Duodenal mucosa (tissue), 2 donors: ENCODE measurements around the gene GRID2.

Source experiments
- H3K27ac ChIP-seq: one replicate; pipeline ENCODE4 v1.7.0; 2013; ENCODE audit warnings: low read depth, low read length
- H3K27me3 ChIP-seq, 2 donors: one replicate each; pipeline ENCODE4 v1.7.0; 2013; ENCODE audit warnings: low read length in 2 of 2, control low read depth in 1 of 2; ENCODE audit not compliant: insufficient read depth in 2 of 2, control insufficient read depth in 1 of 2
- H3K36me3 ChIP-seq, 2 donors: one replicate each; pipeline ENCODE4 v1.7.0; 2013; ENCODE audit warnings: low read length in 2 of 2, control low read depth in 1 of 2; ENCODE audit not compliant: insufficient read depth in 2 of 2, control insufficient read depth in 1 of 2
- H3K4me1 ChIP-seq, 2 donors: one replicate each; pipeline ENCODE4 v1.7.0; 2013; ENCODE audit warnings: low read length in 2 of 2, control low read depth in 1 of 2; ENCODE audit not compliant: insufficient read depth in 2 of 2, control insufficient read depth in 1 of 2
- H3K4me3 ChIP-seq, 2 donors: one replicate each; pipeline ENCODE4 v1.7.0; 2013; ENCODE audit warnings: low read length in 2 of 2, low read depth in 1 of 2
- H3K9ac ChIP-seq, 2 donors: one replicate each; pipeline ENCODE4 v1.7.0; 2013; ENCODE audit warnings: low read length in 2 of 2, low read depth in 1 of 2
- H3K9me3 ChIP-seq, 2 donors: one replicate each; pipeline ENCODE4 v1.7.0; 2013; ENCODE audit warnings: low read length in 2 of 2, control low read depth in 1 of 2; ENCODE audit not compliant: control insufficient read depth in 1 of 2

The GRID2 gene

GRCh38 chr4:93777081-93777460 lies 1473.3 kb downstream of the GRID2 start:
- no peak overlapping the region for H3K9ac ChIP-seq
- H3K27me3 ChIP-seq = no peaks in the 10 kb centered on the region
- H3K4me1 ChIP-seq = no peaks in the 10 kb centered on the region
- no peak overlapping the region for H3K4me3 ChIP-seq
- H3K9me3 ChIP-seq = no peaks in the 10 kb centered on the region
- no peak overlapping the region for H3K27ac ChIP-seq
- H3K36me3 ChIP-seq = no peaks in the 10 kb centered on the region

- Histone ChIP-seq H3K9ac (no peak overlapping the region), H3K4me1 (no peaks in the 10 kb centered on the region), H3K36me3 (no peaks in the 10 kb centered on the region), H3K27ac (no peak overlapping the region), H3K27me3 (no peaks in the 10 kb centered on the region), H3K9me3 (no peaks in the 10 kb centered on the region), H3K4me3 (no peak overlapping the region)
Observed at GRCh38 chr4:93779228-93779627, 1475.5 kb downstream of the GRID2 start.

- H3K4me1 ChIP-seq = no peaks in the 10 kb centered on the region
- no peak overlapping the region for H3K4me3 ChIP-seq
- no peaks in the 10 kb centered on the region for H3K36me3 ChIP-seq
- no peaks in the 10 kb centered on the region for H3K9me3 ChIP-seq
- H3K27ac ChIP-seq = no peak overlapping the region
- H3K27me3 ChIP-seq = no peaks in the 10 kb centered on the region
- H3K9ac ChIP-seq = no peak overlapping the region
Observed at GRCh38 chr4:93780080-93780479, 1476.3 kb downstream of the GRID2 start.

GRCh38 chr4:93781198-93781597 lies 1477.4 kb downstream of the GRID2 start:
- no peaks in the 10 kb centered on the region for H3K4me1 ChIP-seq
- H3K27me3 ChIP-seq = no peaks in the 10 kb centered on the region
- H3K27ac ChIP-seq = no peak overlapping the region
- no peaks in the 10 kb centered on the region for H3K9me3 ChIP-seq
- H3K9ac ChIP-seq = no peak overlapping the region
- no peaks in the 10 kb centered on the region for H3K36me3 ChIP-seq
- H3K4me3 ChIP-seq = no peak overlapping the region

GRCh38 chr4:93786149-93786548 lies 1482.4 kb downstream of the GRID2 start:
- H3K27ac ChIP-seq = no peak overlapping the region
- H3K36me3 ChIP-seq = no peaks in the 10 kb centered on the region
- no peak overlapping the region for H3K4me3 ChIP-seq
- H3K27me3 ChIP-seq = no peaks in the 10 kb centered on the region
- H3K4me1 ChIP-seq = no peaks in the 10 kb centered on the region
- no peaks in the 10 kb centered on the region for H3K9me3 ChIP-seq
- H3K9ac ChIP-seq = no peak overlapping the region

- Histone ChIP-seq H3K4me3 (no peak overlapping the region), H3K27me3 (no peaks in the 10 kb centered on the region), H3K27ac (no peak overlapping the region), H3K9ac (no peak overlapping the region), H3K36me3 (no peaks in the 10 kb centered on the region), H3K4me1 (no peaks in the 10 kb centered on the region), H3K9me3 (no peaks in the 10 kb centered on the region)
Observed at GRCh38 chr4:93788712-93789111, 1484.9 kb downstream of the GRID2 start.

- Histone ChIP-seq H3K27me3 (no peaks in the 10 kb centered on the region), H3K9ac (no peak overlapping the region), H3K4me1 (no peaks in the 10 kb centered on the region), H3K9me3 (no peaks in the 10 kb centered on the region), H3K36me3 (no peaks in the 10 kb centered on the region), H3K4me3 (no peak overlapping the region), H3K27ac (no peak overlapping the region)
Observed at GRCh38 chr4:93791570-93792195, 1487.9 kb downstream of the GRID2 start.

GRCh38 chr4:93802045-93802444 lies 1498.3 kb downstream of the GRID2 start:
- Histone ChIP-seq H3K4me1 (no peaks in the 10 kb centered on the region), H3K27ac (no peak overlapping the region), H3K4me3 (no peak overlapping the region), H3K9ac (no peak overlapping the region), H3K9me3 (no peaks in the 10 kb centered on the region), H3K27me3 (no peaks in the 10 kb centered on the region), H3K36me3 (no peaks in the 10 kb centered on the region)

- no peaks in the 10 kb centered on the region for H3K9me3 ChIP-seq
- no peak overlapping the region for H3K4me3 ChIP-seq
- peaks cover 7 to 8% of the 10 kb centered on the region in 2 donors for H3K4me1 ChIP-seq
- H3K36me3 ChIP-seq = no peaks in the 10 kb centered on the region
- H3K27me3 ChIP-seq = no peaks in the 10 kb centered on the region
- no peak overlapping the region for H3K27ac ChIP-seq
- H3K9ac ChIP-seq = no peak overlapping the region
Observed at GRCh38 chr4:93809773-93810172, 1506.0 kb downstream of the GRID2 start.

- peaks cover 7 to 8% of the 10 kb centered on the region in 2 donors for H3K4me1 ChIP-seq
- no peaks in the 10 kb centered on the region for H3K27me3 ChIP-seq
- H3K27ac ChIP-seq = no peak overlapping the region
- H3K9ac ChIP-seq = no peak overlapping the region
- no peaks in the 10 kb centered on the region for H3K9me3 ChIP-seq
- H3K36me3 ChIP-seq = no peaks in the 10 kb centered on the region
- H3K4me3 ChIP-seq = no peak overlapping the region
Observed at GRCh38 chr4:93810340-93810992, 1506.7 kb downstream of the GRID2 start.
